Prostate gland (tissue), 2 donors: ENCODE data around the gene MTHFR.

Experiments used
- CTCF ChIP-seq, 4 experiments: fragments of 200-600 bp in 2 of 4; fragments of 450-650 bp in 2 of 4; sonication (generic) in 2 of 4; IDR thresholded peaks; 1 replicate in 3 of 4; 2 replicates in 1 of 4; pipeline ENCODE4 v1.5.1; 2016 to 2019; ENCODE audit warnings: antibody characterized with exemption in 4 of 4, mild to moderate bottlenecking in 2 of 4, moderate library complexity in 2 of 4
- POLR2A ChIP-seq: fragments of 450-650 bp; IDR thresholded peaks from one replicate; pipeline ENCODE4 v1.6.1; 2016; ENCODE audit warnings: antibody characterized with exemption, mild to moderate bottlenecking
- POLR2AphosphoS5 ChIP-seq: sonication (generic); formaldehyde crosslinking; IDR thresholded peaks from one replicate; pipeline ENCODE4 v1.6.1; 2017; ENCODE audit warnings: antibody characterized with exemption

GRCh38 chr1:11823366-11824137 is 17.8 kb upstream of the MTHFR start:
- TF ChIP-seq POLR2AphosphoS5 (no peak), CTCF (IDR thresholded peaks at IDR 0.05) (no peak), POLR2A (no peak)
